ENCODE results near the gene SLC35F1. TPM values are rescaled to one million over a fixed set of nuclear protein-coding genes. Genes with fewer than 3 reads are reported as not detected.
"Not testable (repeated sequence)": the region's sequence is repeated elsewhere in the genome, so short reads cannot be mapped to it uniquely, and the experiment has no call there.

The SLC35F1 gene
- not detected in 2 replicates for total RNA-seq (2014; rRNA removed)
- polyA plus RNA-seq (2012): not detected

- DNase-seq (ENCODE audit: low read depth): no peak
These were observed at the start of gene SLC35F1 for GRCh38 chr6:117906958-117907600. SLC35F1 (plus strand) TSS chr6:117907264.

- DNase-seq (ENCODE audit: low read depth): not testable (repeated sequence)
These were observed 48.5 kb upstream of the SLC35F1 start for GRCh38 chr6:117858601-117859000.

DNA sequence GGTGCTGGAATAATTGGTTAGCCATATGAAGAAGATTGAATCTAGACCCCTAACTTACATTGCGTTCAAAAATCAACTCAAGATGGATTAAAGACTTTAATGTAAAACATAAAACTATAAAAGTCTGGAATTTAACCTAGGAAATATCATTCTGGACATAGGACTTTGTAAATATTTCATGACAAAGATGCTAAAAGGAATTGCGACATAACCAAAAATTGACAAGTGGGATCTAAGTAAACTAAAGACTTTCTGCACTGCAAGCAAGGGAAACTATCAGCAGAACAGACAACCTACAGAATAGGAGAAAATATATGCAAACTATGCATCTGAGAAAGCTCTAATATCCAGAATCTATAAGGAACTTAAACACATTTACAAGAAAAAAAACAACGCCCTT is 45.5 kb upstream of the SLC35F1 start:
- DNase-seq (ENCODE audit: low read depth): no peak

DNA sequence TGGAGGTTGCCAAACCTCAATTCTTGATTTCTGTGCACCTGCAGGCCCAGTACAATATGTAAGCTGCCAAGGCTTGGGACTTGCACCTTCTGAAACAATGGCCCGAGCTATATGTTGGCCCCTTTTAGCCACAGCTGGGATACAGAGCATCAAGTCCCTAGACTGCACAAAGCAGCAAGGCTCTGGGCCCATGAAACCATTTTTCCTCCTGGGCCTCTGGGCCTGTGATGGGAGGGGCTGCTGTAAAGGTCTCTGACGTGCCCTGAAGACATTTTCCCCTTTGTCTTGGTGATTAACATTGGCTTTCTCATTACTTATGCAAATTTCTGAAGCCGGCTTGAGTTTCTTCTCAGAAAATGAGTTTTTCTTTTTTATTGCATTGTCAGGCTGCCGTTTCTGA is 40.5 kb upstream of the SLC35F1 start:
- no peak for DNase-seq (ENCODE audit: low read depth)

DNA sequence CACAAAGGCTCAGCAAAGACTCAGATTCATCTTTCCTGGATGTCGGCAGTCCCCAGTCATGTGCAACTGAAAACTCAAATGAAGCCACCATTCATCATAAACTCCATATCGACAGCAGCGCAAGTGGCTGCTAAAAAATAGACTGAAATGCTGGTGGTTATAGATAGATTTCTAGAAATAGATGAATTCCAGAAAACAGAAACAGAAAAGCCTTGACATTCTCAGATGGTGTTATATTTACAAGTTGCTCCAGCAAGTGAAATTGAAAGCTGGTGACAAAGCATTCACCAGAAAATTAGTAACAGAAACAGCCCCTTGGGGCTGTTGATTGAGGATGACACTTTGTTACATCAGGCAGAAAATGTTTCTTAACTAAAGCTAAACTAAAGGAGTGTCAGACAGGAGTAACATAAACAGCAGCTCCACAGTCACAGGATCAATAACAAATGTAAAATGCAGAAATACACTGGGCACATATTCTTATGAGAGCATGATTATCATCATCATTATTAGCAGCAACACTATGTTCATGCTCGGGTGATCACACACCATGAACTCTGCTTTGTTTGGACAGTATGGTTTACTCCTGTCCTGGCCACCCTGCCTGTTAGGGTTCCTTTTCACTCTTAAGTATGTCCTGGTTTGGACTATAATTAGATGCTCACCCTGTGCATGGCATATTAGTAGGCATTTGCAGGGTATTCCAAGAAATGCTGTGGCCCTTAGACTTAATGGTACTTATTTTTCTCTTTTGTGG is 36.4 kb upstream of the SLC35F1 start:
- no peak for DNase-seq (ENCODE audit: low read depth)

DNA sequence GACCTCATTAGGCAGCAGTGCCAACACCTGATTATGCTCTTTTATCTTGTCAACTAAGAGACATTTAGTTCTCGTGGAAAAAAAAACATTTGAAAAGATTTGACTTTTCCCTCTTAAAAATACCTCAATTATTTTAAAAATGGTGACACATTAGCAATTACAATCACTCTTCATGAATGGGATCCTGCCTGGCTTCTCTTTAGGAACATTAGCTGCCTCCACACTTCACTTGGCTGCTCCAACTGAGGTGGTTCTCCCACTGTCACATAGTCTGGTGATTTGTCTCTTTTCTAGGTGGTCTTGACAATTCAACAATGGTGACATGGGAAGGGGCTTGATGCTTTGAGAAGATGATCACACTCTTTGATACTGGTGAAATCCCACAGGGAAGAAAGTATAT is 26.2 kb upstream of the SLC35F1 start:
- no peak for DNase-seq (ENCODE audit: low read depth)

- no peak for DNase-seq (ENCODE audit: low read depth)
These were observed 16.9 kb upstream of the SLC35F1 start for GRCh38 chr6:117890172-117890571.

DNA sequence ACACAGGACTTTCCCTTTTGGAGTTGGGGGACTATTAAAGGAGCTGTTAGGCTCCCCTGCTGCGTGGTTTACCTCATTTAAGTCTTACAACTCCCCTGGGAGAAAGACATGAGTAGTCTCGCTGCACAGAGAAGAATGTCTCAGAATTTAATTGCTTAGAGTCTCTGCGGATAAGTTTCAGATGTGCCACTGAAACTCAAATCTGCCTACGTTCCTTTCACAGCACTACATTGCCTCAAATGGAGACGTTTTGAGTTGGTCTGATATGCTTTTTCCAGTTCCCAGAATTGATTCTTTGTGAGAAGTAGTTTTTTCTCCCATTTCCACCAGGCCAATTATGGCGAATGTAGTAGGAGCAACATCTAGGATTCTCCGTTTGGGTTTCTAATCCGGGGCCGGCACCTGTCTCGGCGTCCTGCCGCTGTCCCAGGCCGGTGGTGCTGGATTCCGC is 532 bp upstream of the SLC35F1 start:
- DNase-seq (ENCODE audit: low read depth): peak; percentile 13

DNA sequence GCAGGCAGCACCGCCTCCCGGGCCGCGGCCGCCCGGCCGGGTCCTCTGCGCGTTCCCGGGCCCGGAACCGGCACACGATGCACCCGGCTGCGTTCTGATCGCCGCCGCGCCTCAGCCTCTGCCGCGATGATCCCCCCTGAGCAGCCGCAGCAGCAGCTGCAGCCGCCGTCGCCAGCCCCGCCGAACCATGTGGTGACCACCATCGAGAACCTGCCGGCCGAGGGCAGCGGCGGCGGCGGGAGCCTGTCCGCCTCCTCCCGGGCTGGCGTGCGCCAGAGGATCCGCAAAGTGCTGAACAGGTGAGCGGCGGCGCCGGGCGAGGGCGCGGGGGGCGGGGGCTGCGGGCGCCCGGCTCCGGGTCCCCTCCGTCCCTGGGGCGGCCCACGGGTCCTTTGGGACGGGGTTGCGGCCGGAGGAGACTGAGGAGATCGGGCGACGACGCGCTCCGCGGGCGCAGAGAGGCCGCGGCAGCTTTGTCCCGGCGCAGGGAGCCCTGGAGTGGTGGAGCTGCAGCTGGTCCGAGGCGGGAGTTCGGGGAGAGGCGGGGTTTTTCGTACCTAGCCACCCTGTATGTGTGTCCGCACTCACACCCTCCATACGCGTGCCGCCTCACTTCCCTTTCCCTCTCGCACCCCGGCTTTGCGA is 659 bp downstream of the SLC35F1 start:
- DNase-seq (ENCODE audit: low read depth): no peak

DNA sequence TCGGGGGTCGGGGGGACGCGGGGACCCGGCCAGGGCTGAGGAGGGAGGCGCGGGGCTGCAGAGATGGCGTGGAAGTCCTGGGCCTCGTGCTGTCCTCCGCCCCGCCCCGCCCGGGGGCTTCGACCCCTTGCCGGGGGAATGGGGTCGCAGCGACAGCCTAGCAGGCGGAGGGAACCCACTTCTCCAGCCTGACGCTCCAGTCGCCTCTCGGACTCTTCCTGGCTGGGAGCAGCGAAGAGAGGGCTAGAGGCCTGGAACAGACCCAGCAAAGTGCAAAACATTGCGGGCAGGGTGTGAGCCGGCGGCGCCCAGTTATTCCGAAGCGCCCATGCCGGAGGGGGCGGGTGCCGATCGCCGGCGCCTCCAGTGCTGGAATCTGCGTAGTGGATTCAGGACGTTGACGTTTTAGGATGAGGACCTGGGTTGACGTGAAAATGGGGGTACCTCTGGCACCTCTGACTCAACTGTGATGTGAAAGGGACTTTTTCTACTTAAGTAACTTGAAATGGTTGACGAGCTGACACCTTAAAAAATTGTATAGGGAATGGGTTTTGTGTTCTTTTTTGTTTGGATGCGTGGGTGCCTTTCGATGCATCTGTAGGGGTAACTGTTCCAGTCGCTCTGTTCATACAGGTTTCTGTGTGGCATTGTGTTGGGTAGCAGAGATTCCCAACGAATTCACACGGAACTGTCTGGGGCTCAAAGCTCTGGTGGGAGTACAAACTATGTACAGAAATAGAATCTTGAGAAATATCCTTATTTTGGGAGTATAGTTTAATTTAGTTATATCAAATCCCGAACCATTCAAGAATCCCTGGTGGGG is 1.4 kb downstream of the SLC35F1 start:
- DNase-seq (ENCODE audit: low read depth): no peak

DNA sequence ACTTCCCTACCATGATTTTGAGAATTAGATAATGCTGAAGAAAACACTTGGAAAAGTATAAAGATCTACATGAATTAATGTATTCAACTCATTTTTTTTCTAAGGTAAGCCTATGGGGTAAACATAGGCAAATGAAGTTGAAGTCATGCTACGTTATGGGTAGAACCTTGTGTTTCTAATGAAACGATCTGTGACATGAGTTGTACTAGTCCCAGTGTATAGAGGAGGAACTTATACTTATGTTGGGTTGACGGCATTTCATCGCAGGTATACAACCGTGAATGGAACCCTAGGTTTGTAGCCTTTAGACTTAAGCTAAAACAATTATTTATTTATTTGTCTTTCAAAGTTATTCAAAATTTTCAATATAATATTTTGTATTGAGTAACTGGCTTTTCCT is 2.6 kb downstream of the SLC35F1 start:
- no peak for DNase-seq (ENCODE audit: low read depth)

GRCh38 chr6:117910549-117910948 is 3.5 kb downstream of the SLC35F1 start:
- no peak for DNase-seq (ENCODE audit: low read depth)

GRCh38 chr6:117911150-117911549 is 4.1 kb downstream of the SLC35F1 start:
- DNase-seq (ENCODE audit: low read depth): no peak

DNA sequence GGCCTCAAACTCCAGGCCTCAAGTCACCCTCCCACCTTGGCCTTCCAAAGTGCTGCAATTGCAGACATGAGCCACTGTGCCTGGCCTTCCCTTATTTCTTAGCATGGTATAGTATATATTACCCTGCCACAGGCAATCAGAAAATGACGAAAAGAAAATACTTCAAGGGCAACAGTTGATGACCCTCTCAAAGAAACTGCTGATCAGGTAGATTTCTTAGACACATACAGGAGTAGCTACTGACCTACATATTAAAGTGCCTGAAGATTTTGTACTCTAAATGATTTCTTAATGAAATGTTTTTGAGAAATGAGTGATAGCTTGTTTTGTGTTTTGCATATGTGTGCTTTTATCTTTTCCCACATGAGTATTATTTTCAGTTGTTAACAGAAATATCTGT is 4.6 kb downstream of the SLC35F1 start:
- no peak for DNase-seq (ENCODE audit: low read depth)

GRCh38 chr6:117915846-117916245 is 8.8 kb downstream of the SLC35F1 start:
- no peak for DNase-seq (ENCODE audit: low read depth)

GRCh38 chr6:117916483-117916882 is 9.4 kb downstream of the SLC35F1 start:
- no peak for DNase-seq (ENCODE audit: low read depth)

DNA sequence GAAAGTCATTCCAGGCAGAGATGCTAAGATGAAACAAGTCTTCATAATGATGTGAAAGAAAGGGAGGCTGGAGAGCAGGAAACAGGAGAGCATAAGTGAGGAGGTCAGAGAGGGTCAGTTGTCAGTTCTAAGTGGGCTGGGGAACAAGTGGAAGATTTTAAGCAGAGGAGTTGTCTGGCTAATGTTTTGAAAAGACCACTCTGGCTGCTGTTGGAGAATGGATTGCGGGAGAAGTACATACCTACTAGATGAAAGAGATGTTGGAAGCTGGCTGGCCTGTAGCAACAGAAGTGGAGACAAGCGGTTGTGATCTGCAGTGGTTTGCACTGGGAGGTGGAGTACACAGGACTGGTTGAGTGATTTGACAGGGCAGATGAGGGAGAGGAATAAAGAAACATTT is 10.1 kb downstream of the SLC35F1 start:
- no peak for DNase-seq (ENCODE audit: low read depth)

- DNase-seq (ENCODE audit: low read depth): no peak
These were observed 11.4 kb downstream of the SLC35F1 start for GRCh38 chr6:117918454-117918853.

GRCh38 chr6:117919275-117919674 is 12.2 kb downstream of the SLC35F1 start:
- no peak for DNase-seq (ENCODE audit: low read depth)

DNA sequence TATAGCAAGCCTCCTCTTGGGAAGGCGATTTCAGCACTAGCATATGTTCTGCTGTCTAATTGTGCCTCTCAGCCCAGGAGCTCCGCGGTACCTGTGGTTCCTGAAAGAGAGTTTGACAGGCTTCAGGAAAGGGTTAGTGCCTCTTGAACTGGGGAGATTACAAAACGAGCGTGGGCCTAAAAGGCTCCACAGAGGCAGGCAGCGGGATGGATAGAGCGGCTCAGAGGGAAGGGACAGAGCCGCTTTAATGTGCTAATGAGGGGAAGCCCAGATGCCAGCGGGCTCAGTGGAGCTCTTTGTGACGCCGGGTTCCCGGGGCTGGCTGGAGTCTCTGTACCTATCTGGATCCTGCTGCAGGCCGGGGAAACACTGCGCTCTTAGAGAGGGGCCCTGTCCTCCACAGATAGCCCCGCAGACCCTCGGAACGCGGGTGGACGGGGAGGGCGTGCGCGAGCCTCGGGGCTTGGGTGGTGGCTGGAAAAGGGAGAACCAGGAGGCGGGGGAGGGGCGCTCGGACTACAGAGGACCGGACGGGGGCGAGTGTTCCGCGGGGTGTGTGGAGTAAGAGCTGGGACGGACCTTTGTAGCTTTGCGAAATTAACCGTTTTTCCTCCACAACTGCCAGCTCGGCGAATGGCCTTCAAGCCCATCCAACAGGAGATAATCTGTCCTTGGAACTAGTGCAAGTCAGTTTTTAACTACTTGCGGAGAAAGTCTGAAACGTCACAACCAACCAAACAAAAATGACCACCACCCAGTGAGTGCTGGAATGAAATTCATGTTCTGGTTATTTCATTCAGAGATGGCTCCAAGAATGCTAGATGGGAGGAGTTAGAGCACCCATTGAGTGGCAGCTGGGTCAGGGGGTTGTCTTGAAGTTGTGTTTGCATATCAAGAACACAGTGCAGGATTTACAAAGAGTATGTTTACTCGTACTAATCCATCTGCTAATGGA is 13.0 kb downstream of the SLC35F1 start:
- no peak for DNase-seq (ENCODE audit: low read depth)

- no peak for DNase-seq (ENCODE audit: low read depth)
These were observed 17.6 kb downstream of the SLC35F1 start for GRCh38 chr6:117924690-117925089.

Measured in LHCN-M2 (cell line).